HG02870 (cell line): ENCODE measurements around the gene UBA3.

Experiments used
- ATAC-seq: cut with Tn5 transposase; IDR thresholded peaks from one replicate; pipeline ENCODE4 v1.9.1; 2021; ENCODE audit warnings: mild to moderate bottlenecking, moderate library complexity; ENCODE audit not compliant: unreplicated experiment

UBA3 gene

DNA sequence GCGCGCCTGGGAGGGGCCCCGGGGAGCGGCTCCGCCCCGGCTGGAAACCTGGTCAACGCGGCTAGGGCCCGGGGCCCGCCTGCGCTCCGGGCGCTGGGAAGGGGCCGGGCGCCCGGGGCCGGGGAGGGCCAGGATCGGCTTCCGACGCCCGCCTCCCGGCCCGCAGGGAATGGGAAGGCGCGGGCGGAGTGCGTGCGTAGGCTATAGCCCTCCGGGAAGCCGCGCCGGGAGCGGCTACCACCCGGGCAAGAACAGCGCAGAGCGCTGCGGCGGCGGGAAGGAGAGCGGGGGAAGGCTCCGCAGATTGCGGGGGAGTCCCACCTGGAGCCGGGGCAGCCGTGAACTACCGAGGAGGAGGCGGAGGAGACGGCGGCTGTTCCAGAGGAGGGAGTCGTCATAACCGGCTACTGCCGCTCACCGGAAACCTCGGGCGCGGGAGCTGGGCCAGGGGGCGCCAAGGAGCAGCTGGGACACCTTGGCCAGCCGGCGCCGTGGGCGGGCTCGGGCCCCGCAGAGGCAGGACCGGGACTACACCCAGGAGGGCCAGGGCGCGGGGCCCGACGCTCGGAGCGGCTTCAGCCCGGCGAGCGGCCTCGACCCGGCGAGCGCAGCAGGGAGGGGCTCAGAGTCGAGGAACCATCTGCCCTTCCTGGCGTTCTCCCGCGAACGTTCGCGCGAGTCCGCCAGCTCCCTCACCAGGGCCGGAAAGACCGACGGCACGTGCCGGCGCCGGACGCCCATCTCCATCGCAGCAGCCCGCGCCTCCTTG is 66.7 kb downstream of the UBA3 start, which contains the start of gene EOGT:
Gene EOGT, minus strand, starts transcription at position 432 of the 769 bp plus-strand sequence. CDS start 3,838 bp downstream, outside the sequence.
- peak; percentile 84 for ATAC-seq

DNA sequence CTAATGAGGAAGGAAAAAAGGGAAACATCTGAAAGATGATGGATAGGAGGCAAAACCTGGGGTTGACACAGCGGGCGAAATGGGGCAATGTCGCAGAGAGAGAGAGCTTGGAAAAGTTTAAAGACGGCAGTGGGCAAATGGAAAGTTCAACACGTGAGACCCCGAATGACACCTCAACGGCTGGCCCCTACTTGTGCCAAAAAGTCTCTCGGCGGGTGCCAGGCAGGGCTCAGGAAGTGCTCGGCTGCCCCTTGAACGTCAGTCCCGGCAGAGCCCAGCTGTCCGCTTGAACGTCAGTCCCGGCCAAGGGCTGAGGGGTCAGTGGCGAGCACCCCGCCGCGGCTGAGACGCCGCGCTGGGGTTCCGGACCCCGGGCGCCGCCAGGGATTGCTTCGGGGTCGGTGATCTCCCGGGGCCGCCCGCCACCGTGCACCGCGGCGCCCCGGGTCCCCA is 67.3 kb downstream of the UBA3 start:
- peak; percentile 34 for ATAC-seq

DNA sequence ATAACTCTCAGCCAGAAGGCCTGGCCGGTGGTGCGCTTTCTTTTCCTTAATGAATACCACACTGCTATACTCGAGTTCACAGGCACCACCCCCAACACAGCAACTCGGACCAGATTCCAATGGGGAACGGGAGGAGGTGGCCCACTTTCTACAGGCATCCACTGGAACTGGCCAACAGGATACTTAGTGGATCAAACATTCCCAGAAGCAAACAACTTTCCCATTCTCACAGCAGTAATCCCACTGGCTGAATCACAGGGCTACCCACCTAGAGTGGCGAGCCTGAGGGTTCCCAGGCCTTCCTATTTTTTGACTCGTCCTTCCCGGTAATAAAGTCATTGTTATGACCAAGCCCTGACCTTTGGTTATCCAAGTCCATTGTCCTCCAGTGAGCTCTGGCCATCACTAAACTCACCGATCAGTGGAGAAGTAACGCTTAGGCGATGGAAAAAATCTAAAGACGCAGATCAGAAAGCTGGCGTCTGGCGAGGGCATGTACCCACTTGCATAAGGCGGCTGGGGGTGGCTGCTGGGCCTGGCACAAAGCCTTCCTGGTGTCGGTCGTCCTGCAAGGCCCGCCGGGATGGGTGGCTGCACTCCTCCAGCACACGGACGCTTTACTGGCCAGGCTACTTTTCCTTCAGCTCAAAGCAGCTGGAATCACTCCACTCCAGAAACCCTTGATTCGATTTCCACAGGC is 67.9 kb downstream of the UBA3 start:
- ATAC-seq = no peak

DNA sequence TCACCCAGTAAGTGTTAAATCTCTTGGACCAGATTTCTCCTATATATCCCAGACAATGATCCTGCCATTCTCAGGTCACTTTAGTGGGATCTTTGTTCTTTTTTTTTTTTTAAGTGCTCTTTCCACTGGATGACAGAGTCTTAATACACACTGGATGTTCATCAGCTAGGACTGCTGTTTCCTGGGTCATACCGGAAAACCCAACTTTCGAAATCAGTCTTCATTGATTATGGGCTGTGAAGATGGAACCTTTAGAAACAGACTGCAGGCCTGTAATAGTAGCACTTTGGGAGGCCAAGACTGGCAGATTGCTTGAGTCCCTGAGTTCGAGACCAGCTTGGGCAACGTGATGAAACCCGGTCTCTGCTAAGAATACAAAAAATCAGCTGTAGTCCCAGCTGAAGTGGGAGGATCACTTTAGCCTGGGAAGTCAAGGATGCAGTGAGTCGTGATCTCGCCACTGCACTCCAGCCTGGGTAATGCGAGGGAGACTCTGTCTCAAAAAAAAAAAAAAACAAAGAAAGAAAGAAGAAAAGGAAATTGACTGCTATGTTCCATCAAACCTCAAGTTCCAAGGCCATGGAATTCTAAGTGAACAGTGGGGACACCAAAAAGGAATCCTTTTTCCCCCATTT is 69.0 kb downstream of the UBA3 start:
- no peak for ATAC-seq

DNA sequence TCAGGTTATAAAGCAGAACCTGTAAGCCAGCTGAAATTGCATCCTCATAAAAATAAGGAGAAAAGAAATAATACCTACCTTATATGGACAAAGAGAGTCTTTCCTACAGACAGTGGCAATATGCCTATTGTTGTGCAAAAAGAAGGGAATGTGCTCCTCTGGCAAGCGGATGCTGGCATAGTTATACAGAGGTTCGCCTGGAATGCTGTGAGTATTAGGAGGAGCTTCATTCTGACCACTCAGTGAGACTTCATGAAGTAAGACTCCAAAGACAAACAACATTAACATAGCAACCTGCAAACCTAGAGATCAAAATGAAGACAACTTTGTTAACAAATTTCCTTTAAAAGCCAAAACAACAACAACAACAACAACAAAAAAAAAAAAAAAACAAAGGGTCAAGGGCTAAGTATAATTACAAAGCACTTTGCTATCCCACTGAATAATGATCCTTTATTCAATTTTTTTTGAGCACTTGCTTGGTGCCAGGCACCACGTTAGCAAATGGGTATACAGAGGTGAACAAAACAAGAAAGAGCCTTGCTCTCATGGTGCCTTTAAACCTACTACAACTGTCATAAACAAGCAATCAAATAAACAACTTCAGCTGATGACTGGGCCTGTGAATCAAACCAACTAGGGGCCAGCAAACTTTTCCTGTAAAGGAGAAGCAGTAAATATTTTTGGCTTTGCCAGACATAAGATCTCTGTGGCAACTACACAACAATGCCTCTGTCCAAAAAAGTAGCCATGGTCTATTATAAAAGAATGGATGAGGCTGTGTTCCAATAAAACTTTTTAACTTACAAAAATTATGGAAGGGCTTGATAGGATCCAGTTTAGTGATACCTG is 70.4 kb downstream of the UBA3 start:
- no peak for ATAC-seq

DNA sequence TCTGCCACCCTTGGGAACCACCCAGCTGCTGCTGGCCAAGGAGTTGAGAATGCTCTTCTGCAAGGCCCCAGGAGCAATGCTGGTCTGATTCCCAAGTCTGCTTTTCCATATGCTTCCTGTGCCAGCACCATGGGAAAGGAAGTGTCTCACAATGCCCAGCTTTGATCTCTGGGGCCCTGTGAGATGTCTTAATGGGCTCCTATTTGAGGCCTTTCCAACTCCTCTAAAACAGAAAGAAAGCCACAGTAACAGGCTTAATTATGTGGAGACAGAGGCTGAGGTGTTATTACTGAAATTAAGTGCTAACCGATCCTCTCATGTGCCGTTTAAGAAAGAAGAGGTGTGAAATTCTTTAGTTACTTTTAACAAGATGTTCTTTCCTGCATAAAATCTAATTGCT is 71.2 kb downstream of the UBA3 start:
- ATAC-seq = no peak

DNA sequence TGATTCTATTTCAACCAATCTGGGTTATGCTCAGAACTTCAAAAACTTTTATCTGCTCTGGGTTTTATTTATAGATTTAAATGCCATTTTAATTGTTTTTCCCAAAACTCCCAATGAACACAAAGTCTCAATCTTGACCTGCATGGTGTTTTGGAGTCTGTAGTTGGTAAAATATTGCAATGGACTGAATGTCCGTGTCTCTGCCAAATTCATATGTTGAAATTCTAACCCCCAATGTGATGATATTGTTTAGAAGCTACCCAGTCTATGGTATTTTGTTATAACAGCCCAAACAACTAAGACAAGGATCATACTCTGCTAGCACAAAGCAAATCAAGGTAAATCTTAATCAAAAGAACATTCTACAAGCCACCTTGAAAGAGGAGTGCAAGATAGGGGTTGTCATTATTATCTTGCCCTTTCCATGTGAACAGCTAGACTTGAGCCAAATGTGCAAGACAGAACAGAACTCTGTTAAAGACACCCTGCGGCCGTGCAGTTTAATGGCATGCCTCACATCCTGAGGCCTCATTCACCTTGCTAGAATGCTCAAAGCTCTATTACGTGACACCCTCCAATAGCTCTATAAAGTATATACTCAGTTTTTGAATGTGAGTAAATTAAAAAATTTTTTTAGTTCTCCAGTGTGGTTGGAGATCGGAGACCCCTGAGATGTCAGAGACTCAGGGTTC is 74.2 kb downstream of the UBA3 start:
- ATAC-seq = no peak

DNA sequence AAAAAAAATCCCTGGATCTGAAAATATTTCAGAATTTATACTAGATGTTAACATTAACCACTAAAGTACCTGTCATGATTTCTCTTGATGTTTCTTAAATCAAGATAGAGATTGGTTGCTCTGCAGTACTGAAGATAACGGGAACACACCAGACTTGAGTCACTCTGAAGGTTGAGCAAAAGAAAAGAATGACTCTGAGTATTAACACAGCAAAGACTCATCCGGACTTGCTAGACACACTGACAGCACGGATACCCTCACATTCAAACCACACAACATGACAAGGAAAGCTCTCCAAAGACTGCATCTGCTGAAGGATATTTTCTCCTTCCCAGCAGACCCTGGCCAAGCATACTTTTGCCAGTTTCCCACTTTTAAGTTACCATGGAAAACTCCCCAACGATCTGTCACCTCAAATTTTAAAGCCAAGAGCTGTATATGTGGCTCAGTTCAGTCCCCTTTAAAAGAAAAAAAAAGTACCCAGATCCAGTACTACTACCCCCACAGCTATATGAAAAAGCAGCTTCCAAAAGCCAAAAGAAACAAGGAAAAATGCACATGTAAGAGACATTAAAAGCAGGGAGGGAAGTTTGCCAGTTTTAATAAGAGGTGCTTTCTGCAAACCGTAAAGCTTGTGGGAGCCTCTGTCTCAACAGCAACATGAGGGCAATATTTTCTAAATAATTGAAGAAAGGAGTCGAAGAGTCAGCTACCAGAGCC is 74.9 kb downstream of the UBA3 start:
- no peak for ATAC-seq
